Body of pancreas (tissue), 4 donors: ENCODE results near the gene CHAC2.

ENCODE experiments used
- POLR2A ChIP-seq, 3 donors: fragments of 450-650 bp; IDR thresholded peaks; one replicate each; pipeline ENCODE4 v1.6.1; 2016; ENCODE audit warnings: antibody characterized with exemption in 3 of 3, mild to moderate bottlenecking in 2 of 3
- TF ChIP-seq, protein P1 (sequence below), 7 experiments: fragments of 450-650 bp in 4 of 7; fragments of 200-600 bp in 3 of 7; sonication (generic) in 3 of 7; IDR thresholded peaks; one replicate each; pipeline ENCODE4 v1.5.1; 2016 to 2019; ENCODE audit warnings: antibody characterized with exemption in 7 of 7

DNA sequence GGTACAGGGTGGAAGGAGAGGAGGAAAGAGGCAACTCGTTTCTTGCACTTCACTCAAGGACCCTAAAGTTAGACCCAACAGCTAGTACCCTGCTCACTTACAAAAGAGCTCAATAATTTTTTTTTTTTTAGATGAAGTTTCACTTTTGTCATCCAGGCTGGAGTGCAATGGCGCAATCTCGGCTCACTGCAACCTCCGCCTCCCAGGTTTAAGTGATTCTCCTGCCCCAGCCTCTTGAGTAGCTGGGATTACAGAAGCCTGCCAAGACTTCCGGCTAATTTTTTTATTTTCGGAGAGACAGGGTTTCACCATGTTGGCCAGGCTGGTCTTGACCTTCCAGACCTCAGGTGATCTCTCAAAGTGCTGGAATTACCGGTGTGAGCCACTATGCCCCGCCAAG is 15.1 kb downstream of the CHAC2 start:
- TF ChIP-seq, protein P1, sequence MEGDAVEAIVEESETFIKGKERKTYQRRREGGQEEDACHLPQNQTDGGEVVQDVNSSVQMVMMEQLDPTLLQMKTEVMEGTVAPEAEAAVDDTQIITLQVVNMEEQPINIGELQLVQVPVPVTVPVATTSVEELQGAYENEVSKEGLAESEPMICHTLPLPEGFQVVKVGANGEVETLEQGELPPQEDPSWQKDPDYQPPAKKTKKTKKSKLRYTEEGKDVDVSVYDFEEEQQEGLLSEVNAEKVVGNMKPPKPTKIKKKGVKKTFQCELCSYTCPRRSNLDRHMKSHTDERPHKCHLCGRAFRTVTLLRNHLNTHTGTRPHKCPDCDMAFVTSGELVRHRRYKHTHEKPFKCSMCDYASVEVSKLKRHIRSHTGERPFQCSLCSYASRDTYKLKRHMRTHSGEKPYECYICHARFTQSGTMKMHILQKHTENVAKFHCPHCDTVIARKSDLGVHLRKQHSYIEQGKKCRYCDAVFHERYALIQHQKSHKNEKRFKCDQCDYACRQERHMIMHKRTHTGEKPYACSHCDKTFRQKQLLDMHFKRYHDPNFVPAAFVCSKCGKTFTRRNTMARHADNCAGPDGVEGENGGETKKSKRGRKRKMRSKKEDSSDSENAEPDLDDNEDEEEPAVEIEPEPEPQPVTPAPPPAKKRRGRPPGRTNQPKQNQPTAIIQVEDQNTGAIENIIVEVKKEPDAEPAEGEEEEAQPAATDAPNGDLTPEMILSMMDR (IDR thresholded peaks at IDR 0.05), result no peak
- no peak for TF ChIP-seq POLR2A (IDR thresholded peaks at IDR 0.05)
